NCI-H1417 treated with DMSO at 0.1 percent for 48 hours (cell line): Measurements from ENCODE around the gene DBR1.
A peak's percentile ranks its signal among the peaks of the same experiment; 100 is the strongest.

ENCODE experiments used
- DNase-seq: peaks from one replicate; lab custom pipeline; 2025; lab: John Stamatoyannopoulos, UW

The DBR1 gene

DNA sequence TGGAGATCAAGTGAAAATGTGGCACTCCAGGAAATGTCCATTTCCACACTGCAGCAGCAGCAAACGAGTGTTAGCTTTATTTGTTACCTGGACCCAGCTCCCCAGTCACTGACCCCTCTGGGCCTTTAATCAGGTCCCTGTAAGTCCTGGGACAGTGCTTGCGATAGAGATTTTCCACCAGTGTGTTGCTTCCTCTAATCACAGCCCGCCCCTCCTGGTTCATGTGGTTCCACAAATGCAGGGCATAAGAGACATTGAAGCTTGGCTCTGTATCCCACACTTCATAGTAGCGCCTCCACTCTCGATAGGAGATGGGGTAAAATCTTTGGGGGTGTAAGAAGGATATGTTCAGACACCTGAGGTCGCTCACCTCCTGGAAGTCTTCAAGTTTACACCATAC, 50.5 kb downstream of the DBR1 start:
- DNase-seq: no peak

DNA sequence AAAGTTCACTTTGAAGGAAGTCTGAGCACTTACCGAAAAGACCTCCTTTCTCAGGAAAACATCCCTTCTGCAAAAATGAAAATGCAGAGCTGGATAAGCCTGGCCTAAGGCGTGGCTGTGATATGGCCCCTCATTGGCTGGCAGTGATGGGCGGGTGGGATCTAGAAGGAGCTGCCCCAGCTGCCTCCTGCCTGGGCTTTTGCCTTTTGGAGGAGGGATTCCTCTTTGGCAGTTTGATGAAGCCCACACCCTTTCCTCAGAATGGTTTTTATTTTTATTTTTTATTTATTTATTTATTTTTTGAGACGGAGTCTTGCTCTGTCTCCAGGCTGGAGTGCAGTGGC, 55.3 kb downstream of the DBR1 start:
- no peak for DNase-seq

DNA sequence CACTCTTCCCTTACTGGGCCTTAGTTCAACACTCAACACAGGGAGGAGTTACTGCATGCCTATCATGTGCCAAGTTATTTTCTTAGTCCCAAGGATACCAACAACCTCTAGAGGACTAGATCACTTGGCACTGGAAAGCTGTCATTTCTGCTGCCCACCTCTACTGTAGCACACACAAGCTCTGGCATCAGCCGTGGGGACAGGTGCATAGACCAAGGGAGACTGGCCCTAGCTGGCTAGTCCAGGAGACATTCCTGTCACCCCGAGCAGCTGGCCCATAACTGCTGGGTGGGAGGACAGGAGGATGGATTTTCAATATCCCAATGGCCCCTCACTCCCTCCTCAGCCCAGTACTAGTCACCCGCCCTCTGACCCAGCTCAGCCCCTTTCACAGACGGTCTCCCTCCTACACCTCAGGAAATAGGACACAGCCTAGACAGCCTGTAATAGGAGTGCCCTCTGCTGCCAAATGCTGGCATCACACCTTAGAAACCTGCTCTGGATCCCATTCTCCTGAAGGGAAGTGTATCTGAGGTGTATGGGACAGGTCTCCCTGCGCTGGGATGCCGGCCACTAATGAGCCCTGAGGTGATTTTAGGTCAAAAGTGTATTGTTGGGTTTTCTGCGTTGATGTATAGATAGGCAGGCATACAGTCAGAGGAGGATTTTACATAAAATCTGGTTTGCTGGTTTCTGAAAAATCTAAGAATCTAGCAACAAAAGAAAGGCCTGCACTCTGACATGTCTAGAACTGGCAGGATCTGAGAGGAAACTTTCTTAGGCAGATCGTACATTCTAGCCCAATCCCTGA, 55.9 kb downstream of the DBR1 start:
- DNase-seq: peak; percentile 12

DNA sequence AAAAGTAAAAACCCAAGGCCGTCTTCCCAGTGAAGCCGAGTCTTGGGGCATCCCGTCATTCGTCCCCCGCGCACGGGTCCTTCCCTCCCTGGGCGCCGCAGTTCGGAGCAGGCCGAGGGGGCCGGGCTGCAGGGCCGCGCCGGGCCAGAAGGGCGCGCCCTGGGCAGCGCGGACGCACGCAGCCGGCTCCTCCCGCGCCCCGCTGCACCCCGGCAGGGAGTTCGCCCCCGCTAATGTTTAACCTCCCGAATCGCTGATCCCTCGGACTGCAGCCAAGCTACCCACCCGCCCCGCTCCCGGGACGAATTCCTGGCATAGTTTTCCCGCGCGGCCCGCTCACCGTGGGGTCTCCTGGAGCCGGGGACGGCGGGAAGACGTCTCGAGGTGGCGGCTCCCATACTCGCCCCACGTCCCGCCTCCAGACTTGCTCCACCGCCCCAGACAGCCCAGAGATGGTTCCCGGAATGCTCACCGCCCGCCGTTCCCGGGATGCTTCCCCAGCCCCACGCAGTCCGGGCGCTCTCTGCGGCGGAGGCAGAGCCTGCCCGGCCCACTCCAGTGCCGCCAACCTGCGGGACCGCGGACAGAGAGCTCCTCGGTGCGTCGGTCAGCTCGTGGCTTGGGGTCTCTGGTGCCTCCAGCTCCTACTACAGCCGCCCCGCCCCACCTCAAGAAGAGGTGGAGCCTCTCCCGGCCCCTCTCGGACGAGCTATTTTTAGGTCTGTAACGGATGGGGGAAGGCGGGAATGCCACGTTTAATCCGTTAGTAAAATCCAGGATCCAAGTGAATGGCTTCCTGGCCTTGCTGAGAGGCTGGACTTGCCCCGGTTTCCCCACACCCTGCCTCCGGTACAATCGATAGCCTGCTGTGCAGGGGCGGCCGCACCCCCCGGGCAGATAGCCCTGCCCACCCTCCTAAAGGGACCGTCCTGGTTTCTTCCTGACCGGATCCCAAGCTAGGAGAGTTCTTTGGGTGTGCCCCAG, 59.4 kb downstream of the DBR1 start, which contains the start of gene DZIP1L:
TSS of gene DZIP1L (minus strand) at position 621 of the 984 bp plus-strand sequence. CDS start 11,637 bp downstream, outside the sequence.
- DNase-seq: no peak

DNA sequence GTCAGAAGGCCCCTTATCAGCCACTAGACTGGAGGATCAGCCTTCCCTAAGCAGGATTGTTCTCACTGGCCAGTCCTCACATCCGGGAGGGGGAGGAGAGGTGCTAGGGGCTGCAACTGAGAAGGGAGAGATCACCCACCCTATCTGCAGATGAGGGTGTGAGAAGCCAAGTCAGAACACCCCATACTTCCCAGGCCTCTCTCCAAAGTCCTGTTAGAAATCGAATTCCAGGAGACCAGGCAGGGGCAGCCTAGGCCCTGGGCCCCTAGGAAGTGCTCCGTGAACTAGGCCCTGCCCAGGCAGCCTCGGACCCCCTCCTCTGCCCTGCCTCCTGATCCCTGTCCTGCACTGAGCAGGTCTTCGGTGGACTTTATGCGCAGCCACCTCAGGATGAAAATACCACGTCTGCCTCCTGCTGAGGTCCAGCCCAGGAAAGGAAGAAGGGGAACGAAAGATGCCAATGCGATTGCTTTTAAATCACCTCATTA, 60.2 kb downstream of the DBR1 start:
- DNase-seq: no peak

DNA sequence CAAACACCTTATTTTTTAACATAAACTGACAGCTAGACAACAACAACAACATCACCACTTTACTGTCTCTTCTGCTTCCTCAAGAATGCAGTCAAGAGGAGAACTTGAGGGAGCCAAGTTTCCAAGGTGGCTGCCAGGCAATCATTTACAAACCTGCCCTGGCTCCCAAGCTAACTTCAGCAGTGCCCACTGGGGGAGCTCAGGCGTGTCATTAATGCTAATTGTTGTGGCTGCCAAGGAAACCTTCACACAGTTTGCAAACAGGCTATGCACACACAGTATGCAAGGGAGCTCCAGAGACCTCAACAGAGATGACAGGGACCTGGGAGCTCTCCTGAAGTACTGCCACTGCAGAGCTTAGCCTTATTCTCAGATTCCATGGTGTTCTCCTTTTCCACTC, 61.4 kb downstream of the DBR1 start:
- peak; percentile 14 for DNase-seq

DNA sequence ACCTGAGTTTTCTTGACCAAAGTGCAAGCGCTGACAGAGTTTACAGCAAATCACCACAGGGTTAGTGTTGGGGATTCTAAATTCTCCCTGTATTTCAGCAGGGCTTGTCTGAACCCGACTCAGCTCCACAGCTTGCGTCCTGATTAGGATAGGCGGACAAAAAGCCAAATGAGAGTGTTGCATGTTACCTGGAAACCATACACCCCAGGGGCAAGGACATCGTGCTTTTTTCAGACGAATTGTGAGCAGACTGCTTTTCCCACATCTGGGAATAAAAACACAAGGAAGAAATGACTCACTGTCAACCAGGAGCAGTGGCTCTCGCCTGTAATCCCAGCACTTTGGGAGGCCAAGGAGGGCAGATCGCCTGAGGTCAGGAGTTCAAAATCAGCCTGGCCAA, 62.4 kb downstream of the DBR1 start:
- no peak for DNase-seq
